Hypothalamus (tissue), 51 donors: ENCODE measurements around the gene SH2B2.

Experiments used
- DNase-seq, 51 donors: peaks; one replicate each; lab custom pipeline; 2025; lab: John Stamatoyannopoulos, UW

SH2B2 gene

DNA sequence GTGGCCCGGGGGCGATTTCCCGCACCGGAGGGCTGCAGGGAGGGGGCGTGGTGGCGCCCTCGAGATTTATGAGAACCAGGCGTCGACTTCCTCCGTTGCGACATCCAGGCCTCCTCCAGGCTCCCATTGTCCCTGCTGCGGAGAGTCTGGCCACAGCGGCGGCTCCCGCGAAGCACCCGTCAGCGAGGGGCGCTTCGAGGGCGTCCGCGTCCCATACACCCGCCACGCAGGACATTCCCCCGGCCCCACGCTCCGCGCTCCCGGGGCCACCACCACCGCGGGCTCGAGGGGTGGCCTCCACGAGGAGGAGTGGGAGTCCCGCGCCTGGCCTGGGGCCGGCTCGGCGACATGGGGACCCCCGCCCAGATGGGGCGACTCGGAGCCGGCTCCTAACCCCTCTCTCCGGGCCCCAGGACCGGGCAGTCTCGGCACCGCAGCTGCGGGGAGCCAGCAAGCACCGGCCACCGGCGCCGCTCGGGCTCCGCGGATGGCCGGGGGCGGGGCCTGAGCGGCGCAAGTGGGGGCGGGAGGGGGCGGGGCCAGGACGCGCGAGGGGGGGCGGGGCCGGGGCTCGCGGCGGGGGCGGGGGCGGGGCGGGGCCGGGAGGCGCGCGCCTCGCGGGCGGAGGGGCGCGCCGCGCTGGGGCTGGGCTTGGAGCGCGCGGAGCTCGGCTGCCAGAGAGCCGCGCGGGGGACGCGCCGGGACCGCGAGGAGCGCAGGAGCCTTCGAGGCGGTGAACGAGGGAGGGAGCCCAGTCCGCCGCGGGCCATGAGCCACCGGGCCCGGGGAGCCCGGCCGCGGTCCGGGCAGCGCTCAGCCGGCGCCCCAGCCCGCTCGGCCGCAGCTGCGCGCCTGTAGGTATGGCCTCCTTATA is at the start of gene SH2B2:
Gene SH2B2, plus strand, starts transcription at position 632 of the 874 bp plus-strand sequence. CDS start 13,683 bp downstream, outside the sequence.
- peak in 43 of 51 donors; percentile 11 to 77 (median 56) for DNase-seq

DNA sequence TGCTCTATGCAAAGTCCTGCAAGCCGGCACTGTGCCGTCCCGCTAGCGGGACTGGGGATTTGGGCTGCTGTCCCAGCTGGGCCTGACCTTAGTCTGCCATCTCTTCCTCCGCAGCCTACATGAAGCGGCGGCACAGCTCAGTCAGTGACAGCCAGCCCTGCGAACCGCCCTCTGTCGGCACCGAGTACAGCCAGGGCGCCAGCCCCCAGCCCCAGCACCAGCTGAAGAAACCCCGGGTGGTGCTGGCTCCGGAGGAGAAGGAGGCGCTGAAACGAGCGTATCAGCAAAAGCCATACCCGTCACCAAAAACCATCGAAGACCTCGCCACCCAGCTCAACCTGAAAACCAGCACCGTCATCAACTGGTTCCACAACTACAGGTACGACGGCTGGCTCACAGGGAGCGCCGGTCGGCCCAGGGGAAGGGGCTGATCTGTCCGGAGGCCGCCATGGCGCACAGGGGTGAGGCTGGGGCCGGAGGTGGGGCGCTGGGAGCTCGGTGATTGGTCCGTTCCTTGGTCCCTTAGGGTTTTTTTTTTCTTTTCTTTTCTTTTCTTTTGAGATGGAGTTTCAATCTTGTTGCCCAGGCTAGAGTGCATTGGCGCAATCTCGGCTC is 47.4 kb upstream of the SH2B2 start:
- DNase-seq = no peak

- no peak for DNase-seq
Measured at GRCh38 chr7:102241431-102241830, 45.2 kb upstream of the SH2B2 start.

- no peak for DNase-seq
Measured at GRCh38 chr7:102244601-102245000, 42.1 kb upstream of the SH2B2 start.

DNA sequence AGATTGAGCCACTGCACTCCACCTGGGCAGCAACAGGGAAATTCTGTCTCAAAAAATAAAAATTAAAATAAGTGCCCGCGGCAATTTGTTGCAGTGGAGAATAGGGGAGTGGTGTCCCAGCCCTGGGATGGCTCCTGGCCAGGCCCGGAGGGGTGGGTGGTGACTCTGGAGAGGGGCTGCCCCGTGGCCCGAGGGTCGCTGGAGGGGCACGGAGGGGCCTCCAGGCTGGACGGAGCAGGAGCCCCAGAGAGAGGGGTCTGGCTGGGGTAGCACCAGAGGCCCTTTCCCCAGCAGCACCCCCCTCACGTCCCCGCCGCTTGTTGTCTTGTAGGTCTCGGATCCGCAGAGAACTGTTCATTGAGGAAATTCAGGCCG is 38.6 kb upstream of the SH2B2 start:
- DNase-seq = no peak

DNA sequence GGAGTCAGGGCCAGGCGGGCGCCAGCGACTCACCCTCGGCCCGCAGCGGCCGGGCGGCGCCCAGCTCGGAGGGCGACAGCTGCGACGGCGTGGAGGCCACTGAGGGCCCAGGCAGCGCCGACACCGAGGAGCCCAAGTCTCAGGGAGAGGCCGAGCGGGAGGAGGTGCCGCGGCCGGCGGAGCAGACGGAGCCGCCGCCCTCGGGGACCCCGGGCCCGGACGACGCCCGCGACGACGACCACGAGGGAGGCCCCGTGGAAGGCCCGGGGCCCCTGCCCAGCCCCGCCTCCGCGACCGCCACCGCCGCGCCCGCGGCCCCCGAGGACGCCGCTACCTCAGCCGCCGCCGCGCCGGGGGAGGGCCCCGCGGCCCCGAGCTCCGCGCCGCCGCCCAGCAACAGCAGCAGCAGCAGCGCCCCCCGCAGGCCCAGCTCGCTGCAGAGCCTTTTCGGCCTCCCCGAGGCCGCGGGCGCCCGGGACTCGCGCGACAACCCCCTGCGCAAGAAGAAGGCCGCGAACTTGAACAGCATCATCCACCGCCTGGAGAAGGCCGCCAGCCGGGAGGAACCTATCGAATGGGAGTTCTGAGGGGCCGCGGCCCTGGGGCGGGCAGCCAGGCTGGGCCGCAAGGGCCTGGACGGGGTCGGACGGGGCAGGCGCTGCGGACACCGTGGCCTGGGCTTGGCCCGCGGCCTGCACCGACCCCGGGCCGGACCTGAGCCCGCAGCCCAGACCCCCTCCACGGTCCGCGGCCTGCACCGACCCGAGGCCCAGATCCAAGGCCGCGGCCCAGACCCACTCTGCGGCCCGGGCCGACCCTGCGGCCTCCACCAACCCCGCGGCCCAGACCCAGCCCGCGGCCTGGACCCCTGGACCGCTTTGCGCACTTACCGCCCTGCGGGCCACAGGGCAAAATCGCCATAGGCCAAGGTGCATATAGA is 37.9 kb upstream of the SH2B2 start:
- no peak for DNase-seq

DNA sequence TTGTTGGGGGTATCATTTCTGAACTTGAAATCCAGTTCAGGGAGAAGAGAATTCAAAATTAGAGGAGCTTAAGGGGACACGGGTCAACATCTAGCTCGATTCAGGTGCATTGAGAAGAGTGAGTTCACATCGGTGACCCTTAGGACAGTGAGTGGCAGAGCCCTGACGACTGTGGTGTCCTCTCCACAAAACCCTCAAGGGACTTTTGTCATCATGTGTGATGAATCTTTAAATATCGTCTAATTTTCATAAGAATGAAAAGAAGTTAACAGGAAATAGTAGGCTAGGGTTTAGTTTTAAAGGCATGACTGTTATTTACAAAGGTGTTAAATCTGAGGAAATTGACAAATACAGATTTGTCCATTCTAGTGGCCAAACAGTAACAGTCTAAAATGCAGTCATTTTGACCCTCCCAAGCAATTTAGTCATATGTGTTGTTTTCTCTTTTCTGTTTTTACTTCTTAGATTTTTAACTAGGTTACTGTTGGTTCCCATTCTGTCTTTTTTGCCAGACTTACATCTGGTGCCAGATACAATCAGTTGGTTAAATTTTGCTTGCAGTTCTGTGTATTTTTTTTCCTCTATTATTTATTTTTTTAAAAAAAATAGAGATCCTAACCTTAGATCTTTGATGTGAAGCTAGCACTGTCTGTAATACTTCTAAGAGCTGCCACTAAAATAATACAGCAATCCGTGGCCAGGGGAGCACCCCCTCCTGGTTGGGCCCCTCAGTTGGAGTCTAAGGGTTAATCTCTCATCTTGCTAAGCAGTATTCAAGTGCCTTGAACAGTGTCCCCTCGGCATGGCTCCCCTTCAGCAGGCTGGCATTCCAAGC is 34.9 kb upstream of the SH2B2 start:
- DNase-seq = no peak

DNA sequence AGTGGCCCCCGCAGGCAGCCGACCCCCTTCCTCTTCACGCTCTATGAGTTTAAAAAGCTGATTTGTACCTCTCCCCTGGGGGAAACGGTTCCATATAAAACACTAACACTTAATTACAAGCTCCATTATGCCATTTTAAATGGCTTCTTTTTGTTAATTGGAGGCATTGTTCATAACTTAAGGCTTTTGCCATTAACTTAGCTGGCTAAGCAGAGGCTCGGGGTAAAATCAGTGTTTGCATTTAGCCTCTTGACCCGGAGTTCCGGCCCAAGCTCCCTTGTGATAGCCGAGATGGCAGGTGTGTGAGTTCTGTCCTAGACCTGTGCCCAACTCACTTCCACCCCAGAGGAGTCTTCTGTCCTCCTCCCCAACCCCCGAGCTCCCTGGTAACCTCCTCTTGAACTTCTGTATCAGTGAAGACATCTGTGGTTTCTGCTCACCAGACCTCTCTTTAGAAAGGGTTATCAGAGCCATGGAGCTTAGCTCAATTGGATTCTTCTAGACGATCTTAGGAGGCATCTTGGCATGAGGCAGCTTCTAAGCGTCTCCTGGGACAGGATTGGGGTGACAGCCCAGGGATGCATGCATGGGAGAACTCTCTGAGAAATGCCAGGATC is 34.2 kb upstream of the SH2B2 start:
- DNase-seq = no peak

DNA sequence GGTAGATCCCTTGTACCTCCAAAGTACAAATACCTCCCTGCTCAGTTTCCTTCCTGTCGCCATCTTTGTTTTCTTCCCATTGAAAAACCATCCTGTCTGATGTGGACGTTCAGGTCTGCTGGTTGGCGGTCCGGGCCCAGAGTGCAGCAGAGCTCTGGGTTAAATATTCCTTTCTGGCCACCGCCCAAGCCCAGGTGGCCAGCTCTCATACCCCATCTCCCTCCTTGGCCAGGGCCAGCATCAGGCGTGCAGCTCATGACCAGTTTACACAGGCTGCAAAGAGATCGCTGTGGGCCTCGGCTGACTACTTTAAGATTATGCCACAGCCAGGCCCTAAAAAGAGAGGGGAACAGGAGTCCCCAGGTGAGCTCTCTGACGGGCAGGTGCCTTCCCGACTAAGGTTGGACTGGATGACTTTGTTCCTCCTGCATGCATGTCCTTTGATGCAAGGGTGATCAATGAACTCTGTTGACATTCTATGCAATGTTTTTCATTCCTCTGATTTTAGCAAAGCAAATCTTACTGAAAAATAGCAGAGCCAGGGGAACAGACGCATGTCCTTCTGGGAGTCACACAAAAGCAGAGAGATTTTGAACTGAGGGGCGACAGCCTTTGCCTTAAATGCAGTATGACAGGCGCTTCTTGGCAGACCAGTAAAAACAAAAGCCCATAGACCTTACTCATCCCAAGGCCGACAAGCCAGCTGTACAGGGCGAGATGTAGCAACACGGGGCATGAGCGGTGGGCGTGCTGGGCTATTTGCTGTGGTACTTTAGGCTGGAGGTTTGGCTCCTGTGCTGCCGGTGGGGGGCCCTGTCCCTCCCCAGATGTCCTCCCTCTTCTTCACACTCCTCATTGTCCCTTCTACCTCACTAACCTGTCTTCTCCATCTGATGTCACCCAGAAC is 33.3 kb upstream of the SH2B2 start:
- no peak for DNase-seq

- DNase-seq = no peak
Measured at GRCh38 chr7:102253973-102254370, 32.7 kb upstream of the SH2B2 start.

DNA sequence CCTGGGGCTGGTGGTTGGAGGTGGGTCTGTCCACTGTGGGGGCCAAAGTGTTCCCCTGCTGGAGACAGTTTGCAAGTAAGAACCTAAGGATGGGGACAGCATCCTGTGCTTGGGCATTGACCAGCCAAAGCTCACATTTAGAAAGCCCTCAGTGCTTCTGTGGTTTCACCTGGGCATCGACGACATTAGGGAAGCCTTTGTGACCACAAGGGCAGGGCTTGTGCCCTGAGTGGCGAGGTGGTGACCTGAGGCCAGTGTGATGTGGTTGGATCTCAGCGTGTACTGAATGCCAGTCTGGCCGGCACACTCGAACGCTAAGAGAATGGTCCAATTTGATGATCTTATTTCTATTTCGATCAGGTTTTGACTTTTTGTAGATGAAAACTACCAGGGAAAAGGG is 32.1 kb upstream of the SH2B2 start:
- DNase-seq = no peak

GRCh38 chr7:102255501-102255900 is 31.2 kb upstream of the SH2B2 start:
- no peak for DNase-seq

DNA sequence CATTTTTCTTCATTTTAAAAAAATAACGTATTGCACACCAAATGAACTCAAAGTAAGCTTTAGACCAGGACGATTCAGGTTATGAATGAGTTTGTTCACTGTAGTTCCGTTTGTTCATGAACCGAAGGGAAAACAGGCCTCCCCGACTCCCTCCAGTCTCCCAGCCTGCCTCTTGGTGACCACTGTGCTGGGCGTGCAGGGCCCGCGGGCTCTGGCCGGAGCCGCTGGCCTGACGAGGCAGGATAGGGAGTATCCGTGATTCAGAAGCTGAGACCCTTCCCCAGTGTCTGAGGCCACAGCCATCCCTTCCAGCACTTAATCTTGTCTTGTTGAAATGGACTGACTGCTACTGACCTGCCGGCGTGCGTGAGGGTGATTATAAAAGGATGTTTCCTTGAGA is 30.8 kb upstream of the SH2B2 start:
- DNase-seq = no peak

GRCh38 chr7:102258073-102258748 is 28.5 kb upstream of the SH2B2 start:
- no peak for DNase-seq

GRCh38 chr7:102258749-102259107 is 27.9 kb upstream of the SH2B2 start:
- peak in 1 of 51 donors; percentile 31 for DNase-seq

DNA sequence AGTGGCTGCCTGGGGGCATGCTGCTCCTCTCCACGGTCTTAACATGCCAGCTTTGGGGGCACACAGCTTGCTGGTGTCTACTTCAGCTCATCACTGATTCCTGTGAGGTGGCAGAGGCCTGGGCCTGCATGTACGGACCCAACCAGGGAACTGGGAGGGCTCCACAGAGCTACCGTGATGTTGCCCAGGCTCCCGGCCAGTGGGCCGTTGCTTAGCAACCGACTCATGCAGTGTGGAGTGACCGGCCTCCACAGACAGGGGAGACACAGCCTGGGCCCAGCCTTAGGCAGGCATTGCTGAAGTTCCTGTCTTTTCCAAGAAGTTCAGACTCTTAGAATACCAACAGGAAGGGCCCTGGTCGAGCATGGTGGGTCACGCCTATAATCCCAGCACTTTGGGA is 25.8 kb upstream of the SH2B2 start:
- peak in 43 of 51 donors; percentile 3 to 89 (median 53) for DNase-seq

GRCh38 chr7:102261451-102261850 is 25.2 kb upstream of the SH2B2 start:
- DNase-seq = peak in 8 of 51 donors; percentile 4 to 19 (median 14)

- DNase-seq = no peak
Measured at GRCh38 chr7:102262546-102262945, 24.1 kb upstream of the SH2B2 start.
